Dendritic cell treated with granulocyte-macrophage colony-stimulating factor and Interleukin-4, amounts not matched to agents 40 ng/mL and 50 ng/mL, for 4 days (primary cell): ENCODE data around the gene TRAK2.

ENCODE experiments used
- H3K27ac Mint-ChIP-seq: one replicate; pipeline ENCODE4 v1.8.0; 2022; ENCODE audit warnings: mild to moderate bottlenecking, mixed read lengths
- H3K27me3 Mint-ChIP-seq: one replicate; pipeline ENCODE4 v1.8.0; 2022; ENCODE audit warnings: mild to moderate bottlenecking, mixed read lengths
- H3K36me3 Mint-ChIP-seq: one replicate; pipeline ENCODE4 v1.8.0; 2022; ENCODE audit warnings: low read depth, mixed read lengths
- H3K4me1 Mint-ChIP-seq: one replicate; pipeline ENCODE4 v1.8.0; 2022; ENCODE audit warnings: low read depth, mixed read lengths
- H3K4me3 Mint-ChIP-seq: one replicate; pipeline ENCODE4 v1.8.0; 2022; ENCODE audit warnings: mild to moderate bottlenecking, moderate library complexity, mixed read lengths
- H3K9me3 Mint-ChIP-seq: one replicate; pipeline ENCODE4 v1.8.0; 2022; ENCODE audit warnings: mixed read lengths
- intact Hi-C: fragments of 100-400 bp; cut with micrococcal nuclease; formaldehyde crosslinking; loops from one replicate; pipeline ENCODE4 v1.15.0; 2022

Gene TRAK2

DNA sequence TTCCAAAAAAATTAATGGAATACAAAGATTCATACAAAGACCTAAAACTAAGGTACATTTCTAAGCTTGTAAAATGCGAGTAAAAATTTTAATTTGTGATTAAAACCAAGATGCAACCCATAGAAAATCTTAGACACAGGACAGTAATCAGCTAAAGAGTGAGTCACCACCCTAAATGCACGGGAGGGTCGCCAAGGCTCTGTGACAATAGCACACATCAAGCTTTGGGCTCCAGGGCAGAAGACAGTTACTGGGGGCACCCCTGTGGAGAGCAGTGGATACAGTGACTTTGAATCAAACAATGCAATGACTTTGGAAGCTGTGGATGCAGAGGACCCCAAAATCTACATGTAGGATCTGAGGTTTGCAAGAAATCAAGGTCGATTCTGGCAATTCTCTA lies 101.7 kb downstream of the TRAK2 start:
- H3K27ac Mint-ChIP-seq = no peak overlapping the region
- H3K36me3 Mint-ChIP-seq = peaks cover 41% of the 10 kb centered on the region
- intact Hi-C loops = no loop called here
- H3K9me3 Mint-ChIP-seq = no peaks in the 10 kb centered on the region
- no peaks in the 10 kb centered on the region for H3K4me1 Mint-ChIP-seq
- H3K27me3 Mint-ChIP-seq = no peaks in the 10 kb centered on the region
- no peak overlapping the region for H3K4me3 Mint-ChIP-seq

DNA sequence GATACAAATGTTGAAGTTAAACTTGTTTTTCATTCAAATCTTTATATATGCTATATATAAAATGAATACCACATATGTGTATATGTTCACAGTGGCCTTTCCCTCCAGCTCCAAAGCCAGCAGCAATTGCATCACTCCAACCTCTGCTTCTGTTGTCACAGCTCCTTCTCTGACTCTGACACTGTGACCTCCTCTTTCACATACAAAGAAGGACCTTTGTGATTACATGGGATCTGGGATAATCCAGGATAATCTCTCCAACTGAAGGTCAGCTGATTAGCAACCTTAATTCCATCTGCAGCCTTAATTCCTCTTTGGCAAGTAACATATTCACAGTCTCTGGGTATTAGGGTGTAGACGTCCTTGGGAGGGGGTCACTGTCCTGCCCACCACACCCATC lies 102.5 kb downstream of the TRAK2 start:
- H3K4me1 Mint-ChIP-seq = no peaks in the 10 kb centered on the region
- no peak overlapping the region for H3K4me3 Mint-ChIP-seq
- no peaks in the 10 kb centered on the region for H3K27me3 Mint-ChIP-seq
- intact Hi-C loops = no loop called here
- H3K36me3 Mint-ChIP-seq = peaks cover 46% of the 10 kb centered on the region
- H3K27ac Mint-ChIP-seq = no peak overlapping the region
- no peaks in the 10 kb centered on the region for H3K9me3 Mint-ChIP-seq

DNA sequence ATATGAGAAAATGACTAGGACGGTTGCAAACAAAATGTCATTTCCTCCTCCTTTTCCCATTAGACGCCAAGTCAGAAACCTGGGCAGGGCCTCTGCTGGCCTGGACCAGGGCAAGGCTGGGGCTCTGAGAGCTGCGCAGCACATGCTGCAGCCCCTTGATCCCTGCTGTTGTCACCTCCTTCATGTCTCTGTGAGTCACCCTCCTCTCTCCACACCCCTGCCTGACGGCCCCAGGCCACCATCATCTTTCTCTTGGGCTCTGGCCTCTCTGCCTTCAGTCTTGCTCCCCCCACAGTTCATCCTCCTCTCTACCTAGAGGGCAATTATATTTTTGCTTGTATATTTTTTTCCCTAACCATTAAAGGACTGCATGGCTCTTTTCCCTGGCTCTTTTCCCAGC lies 104.1 kb downstream of the TRAK2 start:
- no peak overlapping the region for H3K27ac Mint-ChIP-seq
- peaks cover 58% of the 10 kb centered on the region for H3K36me3 Mint-ChIP-seq
- H3K4me1 Mint-ChIP-seq = no peaks in the 10 kb centered on the region

DNA sequence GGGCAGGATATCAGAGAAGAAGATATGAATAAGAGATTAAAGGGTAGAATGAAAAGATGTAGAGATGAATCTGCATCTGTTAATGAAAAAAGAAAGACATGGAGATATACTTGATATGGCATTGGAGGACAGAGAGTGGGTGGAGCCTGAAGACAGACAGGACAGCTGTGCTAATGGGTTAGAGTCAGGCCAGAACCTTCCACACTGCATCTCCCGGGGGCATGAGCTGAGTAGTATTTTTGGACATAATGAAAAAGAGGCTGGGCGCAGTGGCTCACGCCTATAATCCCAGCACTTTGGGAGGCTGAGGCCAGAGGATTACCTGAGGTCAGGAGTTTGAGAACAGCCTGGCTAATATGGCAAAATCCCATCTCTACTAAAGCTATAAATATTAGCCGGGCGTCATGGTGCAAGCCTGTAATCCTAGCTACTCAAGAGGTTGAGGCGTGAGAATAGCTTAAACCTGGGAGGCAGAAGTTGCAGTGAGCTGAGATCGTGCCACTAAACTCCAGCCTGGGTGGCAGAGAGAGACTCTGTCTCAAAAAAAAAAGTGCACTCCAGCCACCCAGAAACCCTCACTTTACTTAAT lies 105.5 kb downstream of the TRAK2 start:
- H3K27ac Mint-ChIP-seq = no peak overlapping the region
- H3K4me1 Mint-ChIP-seq = no peaks in the 10 kb centered on the region
- no peaks in the 10 kb centered on the region for H3K9me3 Mint-ChIP-seq
- intact Hi-C loops = no loop called here
- H3K27me3 Mint-ChIP-seq = no peaks in the 10 kb centered on the region
- H3K36me3 Mint-ChIP-seq = peaks cover 56% of the 10 kb centered on the region
- no peak overlapping the region for H3K4me3 Mint-ChIP-seq

More for the DNA sequence above, 104.1 kb downstream of the TRAK2 start:
- intact Hi-C loops = no loop called here
- no peaks in the 10 kb centered on the region for H3K9me3 Mint-ChIP-seq
- no peak overlapping the region for H3K4me3 Mint-ChIP-seq
- H3K27me3 Mint-ChIP-seq = no peaks in the 10 kb centered on the region

DNA sequence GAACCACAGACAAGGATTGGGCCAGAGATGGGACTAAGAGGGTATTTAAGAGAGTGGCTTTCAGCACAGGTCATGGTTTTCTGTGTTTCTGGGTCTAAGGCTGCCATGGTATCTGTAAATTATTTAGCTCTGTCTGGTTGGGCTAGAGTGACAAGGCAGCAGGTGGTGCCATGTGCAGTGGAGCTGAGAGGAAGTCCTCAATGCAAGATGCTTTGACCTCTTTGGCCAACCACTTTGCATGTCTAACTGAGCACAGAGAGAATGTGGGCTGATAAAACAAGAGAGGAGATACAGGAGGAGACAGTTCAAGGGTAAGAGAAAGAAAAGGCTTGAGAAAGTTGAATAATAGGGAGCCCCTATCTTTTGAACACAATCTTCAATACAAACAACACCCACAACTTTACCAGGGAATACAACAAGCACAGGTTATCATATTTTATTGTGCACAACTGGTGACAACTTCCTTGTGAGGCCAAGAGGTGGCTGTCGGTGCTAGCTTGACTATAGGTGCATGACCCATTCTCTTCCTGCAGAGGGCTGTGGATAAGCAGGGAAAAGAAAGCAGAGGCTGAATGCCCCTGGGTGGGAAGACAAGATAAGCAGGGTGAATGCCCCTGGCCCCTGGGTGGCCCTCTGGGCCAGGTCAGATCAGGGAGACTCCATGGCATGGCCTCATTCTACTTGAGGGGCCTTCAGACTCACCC lies 106.4 kb downstream of the TRAK2 start:
- intact Hi-C loops = no loop called here
- peaks cover 55% of the 10 kb centered on the region for H3K36me3 Mint-ChIP-seq
- no peaks in the 10 kb centered on the region for H3K4me1 Mint-ChIP-seq
- H3K27ac Mint-ChIP-seq = no peak overlapping the region
- H3K27me3 Mint-ChIP-seq = no peaks in the 10 kb centered on the region
- no peak overlapping the region for H3K4me3 Mint-ChIP-seq
- H3K9me3 Mint-ChIP-seq = peaks cover 8% of the 10 kb centered on the region

DNA sequence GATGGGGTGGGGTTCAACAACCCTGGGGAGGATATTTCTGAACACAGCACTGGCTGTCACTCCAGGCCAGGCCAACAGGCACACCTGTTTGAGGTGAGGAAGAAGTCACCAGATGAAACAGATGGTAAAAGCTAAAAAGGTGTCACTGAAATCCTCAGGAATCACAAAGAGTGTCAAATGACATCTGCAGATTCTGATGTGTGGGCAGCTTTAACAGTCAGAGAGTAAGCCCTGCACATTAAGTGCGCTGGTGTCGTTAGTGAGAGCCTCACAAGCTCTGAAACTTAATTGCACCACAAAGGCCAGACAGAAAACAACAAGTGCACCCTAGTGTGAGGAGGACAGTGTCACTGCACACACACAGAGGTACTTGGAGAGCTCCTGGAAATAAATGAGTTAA lies 107.7 kb downstream of the TRAK2 start:
- intact Hi-C loops = no loop called here
- Mint-ChIP-seq H3K27ac (no peak overlapping the region), H3K4me1 (no peaks in the 10 kb centered on the region), H3K36me3 (peaks cover 50% of the 10 kb centered on the region), H3K27me3 (no peaks in the 10 kb centered on the region), H3K9me3 (peaks cover 9% of the 10 kb centered on the region), H3K4me3 (no peak overlapping the region)

DNA sequence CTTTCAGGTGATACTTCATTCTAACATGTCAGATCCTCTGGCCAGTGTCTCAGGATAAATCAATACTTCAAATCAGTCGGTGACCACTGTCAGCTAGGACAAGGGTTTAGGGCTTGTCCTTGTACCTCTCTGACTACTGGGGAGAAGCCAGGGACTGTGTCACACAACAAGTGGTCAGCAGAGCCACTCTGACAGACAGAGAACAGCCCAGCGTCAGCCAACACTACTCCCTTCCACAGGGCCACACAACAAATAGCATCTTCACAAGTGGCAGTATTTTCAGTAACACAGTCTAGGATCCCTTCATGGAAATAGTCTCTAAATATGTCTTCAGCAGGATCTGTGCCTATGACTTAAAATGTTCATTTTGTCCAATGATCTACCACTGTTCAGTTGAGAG lies 108.3 kb downstream of the TRAK2 start:
- no peaks in the 10 kb centered on the region for H3K27me3 Mint-ChIP-seq
- no peak overlapping the region for H3K4me3 Mint-ChIP-seq
- peaks cover 9% of the 10 kb centered on the region for H3K9me3 Mint-ChIP-seq
- no peak overlapping the region for H3K27ac Mint-ChIP-seq
- no peaks in the 10 kb centered on the region for H3K4me1 Mint-ChIP-seq
- H3K36me3 Mint-ChIP-seq = peaks cover 50% of the 10 kb centered on the region
- intact Hi-C loops = no loop called here

DNA sequence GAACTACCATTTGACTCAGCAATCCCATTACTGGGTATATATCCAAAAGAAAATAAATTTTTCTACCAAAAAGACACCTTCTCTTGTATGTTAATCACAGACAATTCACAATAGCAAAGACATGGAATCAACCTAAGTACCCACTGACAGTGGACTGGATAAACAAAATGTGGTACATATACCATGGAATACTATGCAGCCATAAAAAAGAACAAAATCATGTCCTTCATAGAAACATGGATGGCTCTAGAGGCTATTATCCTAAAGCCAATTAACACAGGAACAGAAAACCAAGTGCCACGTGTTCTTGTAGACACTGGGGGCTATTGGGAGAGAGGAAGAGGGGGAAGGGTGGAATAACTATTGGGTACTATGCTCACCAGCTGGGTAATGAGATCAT lies 121.8 kb downstream of the TRAK2 start:
- H3K4me1 Mint-ChIP-seq = no peaks in the 10 kb centered on the region
- intact Hi-C loops = no loop called here
- H3K4me3 Mint-ChIP-seq = no peak overlapping the region
- peaks cover 31% of the 10 kb centered on the region for H3K9me3 Mint-ChIP-seq
- H3K27ac Mint-ChIP-seq = no peak overlapping the region
- H3K27me3 Mint-ChIP-seq = no peaks in the 10 kb centered on the region
- H3K36me3 Mint-ChIP-seq = no peaks in the 10 kb centered on the region

DNA sequence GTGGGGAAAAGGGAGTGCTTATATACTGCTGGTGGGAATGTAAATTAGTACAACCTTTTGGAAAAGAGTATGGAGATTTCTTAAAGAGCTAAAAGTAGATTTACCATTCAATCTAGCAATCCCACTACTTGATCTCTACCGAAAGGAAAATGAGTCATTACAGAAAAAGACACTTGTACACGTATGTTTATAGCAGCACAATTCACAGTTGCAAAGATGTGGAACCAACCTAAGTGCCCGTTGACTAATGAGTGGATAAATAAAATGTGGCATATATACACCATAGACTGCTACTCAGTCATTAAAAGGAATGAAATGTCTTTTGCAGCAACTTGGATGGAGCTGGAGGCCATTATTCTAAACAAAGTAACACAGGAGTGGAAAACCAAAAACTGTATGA lies 123.6 kb downstream of the TRAK2 start:
- Mint-ChIP-seq H3K9me3 (peaks cover 44% of the 10 kb centered on the region), H3K36me3 (peaks cover 16% of the 10 kb centered on the region), H3K4me1 (no peaks in the 10 kb centered on the region), H3K27me3 (no peaks in the 10 kb centered on the region), H3K4me3 (no peak overlapping the region), H3K27ac (no peak overlapping the region)
- intact Hi-C loops = no loop called here
